Peyer's patch (tissue), 4 donors: ENCODE data around the gene LRRC15.

Experiments used
- POLR2A ChIP-seq, 2 donors: fragments of 450-650 bp; IDR thresholded peaks; one replicate each; pipeline ENCODE4 v1.5.1; 2017; ENCODE audit warnings: antibody characterized with exemption in 2 of 2, mild to moderate bottlenecking in 2 of 2, moderate library complexity in 2 of 2
- TF ChIP-seq, protein P1 (sequence below), 6 experiments: fragments of 450-650 bp in 4 of 6; fragments of 200-600 bp in 2 of 6; sonication (generic) in 1 of 6; IDR thresholded peaks; one replicate each; pipeline ENCODE4 v1.5.1; 2017 to 2019; ENCODE audit warnings: antibody characterized with exemption in 6 of 6, mild to moderate bottlenecking in 3 of 6, moderate library complexity in 1 of 6

DNA sequence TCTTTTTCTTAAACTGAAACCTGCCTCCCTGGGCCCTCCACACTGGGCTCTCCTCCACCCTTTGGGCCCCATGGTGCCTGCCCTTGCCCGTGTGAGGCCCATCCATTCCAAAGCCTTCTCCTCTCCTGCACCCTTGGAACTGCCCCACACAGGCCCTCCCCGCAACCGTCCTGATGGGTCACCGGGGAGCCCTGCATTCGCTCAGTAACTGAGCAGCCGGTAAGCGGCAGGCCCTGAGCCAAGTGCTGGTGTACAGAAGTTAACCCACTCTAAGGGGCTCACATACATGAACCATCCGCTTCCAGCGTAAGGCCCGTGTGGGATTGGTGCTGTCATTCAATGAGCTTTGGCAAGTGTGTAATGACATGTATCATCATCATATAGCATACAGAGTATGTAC, 5.4 kb upstream of the LRRC15 start:
- no peak for TF ChIP-seq POLR2A (IDR thresholded peaks at IDR 0.05)
- TF ChIP-seq, protein P1, sequence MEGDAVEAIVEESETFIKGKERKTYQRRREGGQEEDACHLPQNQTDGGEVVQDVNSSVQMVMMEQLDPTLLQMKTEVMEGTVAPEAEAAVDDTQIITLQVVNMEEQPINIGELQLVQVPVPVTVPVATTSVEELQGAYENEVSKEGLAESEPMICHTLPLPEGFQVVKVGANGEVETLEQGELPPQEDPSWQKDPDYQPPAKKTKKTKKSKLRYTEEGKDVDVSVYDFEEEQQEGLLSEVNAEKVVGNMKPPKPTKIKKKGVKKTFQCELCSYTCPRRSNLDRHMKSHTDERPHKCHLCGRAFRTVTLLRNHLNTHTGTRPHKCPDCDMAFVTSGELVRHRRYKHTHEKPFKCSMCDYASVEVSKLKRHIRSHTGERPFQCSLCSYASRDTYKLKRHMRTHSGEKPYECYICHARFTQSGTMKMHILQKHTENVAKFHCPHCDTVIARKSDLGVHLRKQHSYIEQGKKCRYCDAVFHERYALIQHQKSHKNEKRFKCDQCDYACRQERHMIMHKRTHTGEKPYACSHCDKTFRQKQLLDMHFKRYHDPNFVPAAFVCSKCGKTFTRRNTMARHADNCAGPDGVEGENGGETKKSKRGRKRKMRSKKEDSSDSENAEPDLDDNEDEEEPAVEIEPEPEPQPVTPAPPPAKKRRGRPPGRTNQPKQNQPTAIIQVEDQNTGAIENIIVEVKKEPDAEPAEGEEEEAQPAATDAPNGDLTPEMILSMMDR (IDR thresholded peaks at IDR 0.05) = no peak
